GM19193 (cell line): ENCODE data around the gene TP53I13.

Experiments
- POLR2A ChIP-seq: IDR thresholded peaks from 4 replicates; pipeline ENCODE4 v1.6.1; 2011; ENCODE audit not compliant: insufficient read depth, insufficient read length; ENCODE audit errors: extremely low read depth

Gene TP53I13

GRCh38 chr17:29583324-29584248, 15.1 kb downstream of the TP53I13 start:
- no peak for TF ChIP-seq POLR2A

DNA sequence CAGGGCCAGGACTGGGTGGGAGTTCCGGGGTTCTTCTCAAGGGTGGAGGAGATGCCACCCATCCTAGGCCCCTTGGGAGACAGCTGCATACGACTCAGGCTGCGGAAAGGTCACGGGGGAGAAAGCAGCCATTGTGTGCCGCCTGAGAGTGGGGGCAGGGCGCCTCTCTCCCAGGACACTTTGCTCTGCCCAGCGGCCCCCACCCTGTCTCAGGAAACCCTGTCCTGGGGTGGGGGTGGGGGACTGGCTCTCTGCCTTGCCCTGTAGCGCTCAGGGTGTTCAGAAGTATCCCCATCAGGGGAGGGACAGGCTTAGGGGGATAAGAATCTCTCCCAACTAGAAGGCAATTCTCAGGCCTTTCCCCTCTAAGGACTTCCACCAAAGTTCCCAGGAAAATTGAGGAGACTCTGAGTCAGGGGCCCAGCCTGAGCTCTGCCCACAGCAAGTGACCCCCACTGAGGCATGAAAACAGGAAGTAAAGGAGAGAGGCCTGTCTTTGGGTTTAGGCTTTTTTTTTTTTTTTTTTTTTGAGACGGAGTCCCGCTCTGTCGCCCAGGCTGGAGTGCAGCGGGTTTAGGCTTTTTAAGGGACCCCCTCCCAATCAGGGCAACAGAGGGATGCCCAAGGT, 16.1 kb downstream of the TP53I13 start:
- no peak for TF ChIP-seq POLR2A

DNA sequence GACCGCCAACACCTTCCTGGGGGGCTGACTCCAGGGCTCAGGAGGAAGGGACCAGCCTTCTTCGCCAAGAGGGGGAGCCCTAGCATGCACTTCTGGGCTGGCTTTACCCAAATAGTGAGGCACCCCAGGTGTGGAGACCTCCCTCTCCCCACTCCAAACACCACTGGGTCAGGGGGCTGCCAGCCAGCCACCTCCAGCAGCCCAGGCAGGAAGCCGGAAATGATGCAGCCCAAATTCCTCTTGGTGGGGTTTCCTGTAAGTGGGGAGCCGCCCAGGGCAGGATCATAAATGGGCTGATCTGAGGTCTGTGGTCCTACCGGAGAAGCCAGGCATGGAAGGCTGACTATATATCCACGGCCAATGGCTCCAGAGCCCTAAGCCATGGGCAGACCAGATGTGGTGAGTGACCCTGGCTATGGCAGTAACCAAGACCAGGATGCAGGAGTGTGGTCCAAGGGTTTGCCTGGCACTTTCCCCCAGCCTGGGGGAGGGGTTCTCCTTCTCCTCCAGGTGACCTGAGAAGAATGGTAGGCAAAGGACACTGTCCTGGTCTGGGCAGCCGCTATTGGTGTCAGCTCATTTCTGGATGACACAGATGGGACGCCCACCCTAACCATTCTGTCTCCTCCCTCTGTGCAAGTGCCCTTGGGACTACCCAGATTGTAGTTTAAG, 16.7 kb downstream of the TP53I13 start:
- TF ChIP-seq POLR2A, result no peak

- TF ChIP-seq POLR2A, result no peak
Measured at GRCh38 chr17:29586676-29587469, 18.4 kb downstream of the TP53I13 start.

GRCh38 chr17:29587591-29587990, 19.1 kb downstream of the TP53I13 start:
- no peak for TF ChIP-seq POLR2A

- TF ChIP-seq POLR2A, result no peak
Measured at GRCh38 chr17:29588017-29588561, 19.6 kb downstream of the TP53I13 start.

- peak; percentile 13 for TF ChIP-seq POLR2A
Measured at GRCh38 chr17:29588562-29589411, 20.3 kb downstream of the TP53I13 start.

GRCh38 chr17:29589524-29590410, 21.3 kb downstream of the TP53I13 start, which contains the start of gene GIT1:
GIT1 (minus strand) TSS chr17:29589648; CDS start chr17:29589378, 270 bp downstream.
- TF ChIP-seq POLR2A, result peak; percentile 20

DNA sequence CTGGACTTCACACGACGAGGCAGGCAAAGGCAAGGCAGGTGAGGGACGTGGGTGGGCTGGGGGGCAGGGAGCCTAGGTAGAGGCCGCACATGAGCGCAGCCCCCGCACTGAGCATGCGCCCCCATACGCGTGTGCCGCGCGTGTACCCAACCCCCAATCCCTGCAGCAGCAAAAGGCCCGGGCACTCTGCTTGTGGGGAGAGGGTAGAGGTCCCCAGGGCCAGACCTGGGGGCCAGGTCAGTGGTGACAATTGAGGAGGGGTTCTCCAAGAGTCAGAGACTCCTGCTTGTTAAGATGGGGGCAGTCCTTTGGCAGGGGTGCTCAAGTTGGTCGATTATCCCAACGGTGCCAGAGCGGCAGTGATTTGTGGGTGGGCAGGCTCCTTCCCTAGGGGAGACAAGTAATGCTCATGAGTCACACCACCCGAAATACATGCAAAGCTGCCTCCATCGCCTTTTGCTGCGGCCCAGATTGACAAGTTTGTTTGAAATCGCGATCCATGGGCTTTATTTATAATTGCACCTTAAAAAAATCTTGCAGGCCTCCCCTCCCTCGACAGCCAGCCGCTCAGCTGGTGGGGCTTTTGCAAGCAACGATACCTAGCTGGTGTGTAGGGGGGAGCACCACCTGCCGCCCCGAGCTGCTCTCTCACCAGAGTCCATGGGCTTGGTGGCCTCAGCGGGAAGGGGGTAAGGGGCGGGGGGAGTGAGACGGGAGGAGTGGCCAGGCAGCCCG, 22.1 kb downstream of the TP53I13 start:
- no peak for TF ChIP-seq POLR2A

DNA sequence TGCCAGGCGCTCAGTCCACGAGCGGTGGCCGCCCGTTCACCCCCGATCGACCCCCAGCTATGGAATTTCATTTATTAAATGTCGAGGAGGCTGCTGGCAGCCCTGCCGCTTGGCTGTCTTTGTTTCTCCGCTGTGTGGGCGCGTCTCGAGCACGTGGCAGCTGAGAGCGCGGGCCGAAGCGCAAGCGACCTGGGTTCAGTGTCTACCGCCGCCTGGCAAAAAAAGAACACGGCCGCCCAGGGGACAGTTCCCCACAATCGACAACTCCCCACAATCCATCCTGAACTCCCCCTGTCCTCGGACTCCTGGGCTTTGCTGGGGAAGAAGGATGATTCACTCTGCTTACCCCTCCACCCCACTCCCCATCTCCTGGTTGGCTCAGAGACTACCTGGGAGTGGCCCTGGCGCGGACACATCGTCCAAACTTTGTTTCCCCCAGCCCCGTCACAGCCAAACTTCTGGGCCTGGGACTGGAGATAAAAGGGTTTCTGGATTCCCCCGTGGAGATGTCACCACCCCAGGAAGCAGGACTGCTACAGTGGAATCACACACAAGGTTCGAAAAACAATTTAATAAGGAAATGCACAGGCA, 22.7 kb downstream of the TP53I13 start:
- TF ChIP-seq POLR2A, result no peak

GRCh38 chr17:29591737-29592608, 23.5 kb downstream of the TP53I13 start:
- no peak for TF ChIP-seq POLR2A
